ENCODE data around the gene TBC1D22A.

TBC1D22A gene

GRCh38 chr22:46958658-46959057 lies 196.2 kb downstream of the TBC1D22A start:
- DNase-seq (ENCODE audit: low read depth): no peak

GRCh38 chr22:46959369-46959768 lies 196.9 kb downstream of the TBC1D22A start:
- no peak for DNase-seq (ENCODE audit: low read depth)

- no peak for DNase-seq (ENCODE audit: low read depth)
These were observed 199.3 kb downstream of the TBC1D22A start for GRCh38 chr22:46961591-46962295.

GRCh38 chr22:46962406-46962805 lies 200.0 kb downstream of the TBC1D22A start:
- no peak for DNase-seq (ENCODE audit: low read depth)

- no peak for DNase-seq (ENCODE audit: low read depth)
These were observed 201.5 kb downstream of the TBC1D22A start for GRCh38 chr22:46963672-46964545.

GRCh38 chr22:46964773-46965550 lies 202.5 kb downstream of the TBC1D22A start:
- no peak for DNase-seq (ENCODE audit: low read depth)

- peak; percentile 6 for DNase-seq (ENCODE audit: low read depth)
These were observed 203.4 kb downstream of the TBC1D22A start for GRCh38 chr22:46965555-46966494.

GRCh38 chr22:46966495-46966845 lies 204.0 kb downstream of the TBC1D22A start:
- no peak for DNase-seq (ENCODE audit: low read depth)

- DNase-seq (ENCODE audit: low read depth): no peak
These were observed 204.4 kb downstream of the TBC1D22A start for GRCh38 chr22:46966846-46967245.

- no peak for DNase-seq (ENCODE audit: low read depth)
These were observed 205.3 kb downstream of the TBC1D22A start for GRCh38 chr22:46967445-46968358.

GRCh38 chr22:46968359-46968740 lies 205.9 kb downstream of the TBC1D22A start:
- DNase-seq (ENCODE audit: low read depth): no peak

- DNase-seq (ENCODE audit: low read depth): no peak
These were observed 206.4 kb downstream of the TBC1D22A start for GRCh38 chr22:46968848-46969247.

- no peak for DNase-seq (ENCODE audit: low read depth)
These were observed 207.0 kb downstream of the TBC1D22A start for GRCh38 chr22:46969491-46969890.

- no peak for DNase-seq (ENCODE audit: low read depth)
These were observed 207.5 kb downstream of the TBC1D22A start for GRCh38 chr22:46969961-46970360.

GRCh38 chr22:46970411-46971098 lies 208.1 kb downstream of the TBC1D22A start:
- no peak for DNase-seq (ENCODE audit: low read depth)

GRCh38 chr22:46971099-46971763 lies 208.8 kb downstream of the TBC1D22A start:
- no peak for DNase-seq (ENCODE audit: low read depth)

- no peak for DNase-seq (ENCODE audit: low read depth)
These were observed 209.3 kb downstream of the TBC1D22A start for GRCh38 chr22:46971764-46972125.

- no peak for DNase-seq (ENCODE audit: low read depth)
These were observed 209.8 kb downstream of the TBC1D22A start for GRCh38 chr22:46972256-46972655.

All from ELR (cell line).